ENCODE results near the gene CENPB. TPM values are rescaled to one million over a fixed set of nuclear protein-coding genes. Genes with fewer than 3 reads are reported as not detected.

Gene CENPB
- polyA plus RNA-seq, 1 of the 3 experiments (the other 2 are of a cell fraction): 41.2 TPM

DNA sequence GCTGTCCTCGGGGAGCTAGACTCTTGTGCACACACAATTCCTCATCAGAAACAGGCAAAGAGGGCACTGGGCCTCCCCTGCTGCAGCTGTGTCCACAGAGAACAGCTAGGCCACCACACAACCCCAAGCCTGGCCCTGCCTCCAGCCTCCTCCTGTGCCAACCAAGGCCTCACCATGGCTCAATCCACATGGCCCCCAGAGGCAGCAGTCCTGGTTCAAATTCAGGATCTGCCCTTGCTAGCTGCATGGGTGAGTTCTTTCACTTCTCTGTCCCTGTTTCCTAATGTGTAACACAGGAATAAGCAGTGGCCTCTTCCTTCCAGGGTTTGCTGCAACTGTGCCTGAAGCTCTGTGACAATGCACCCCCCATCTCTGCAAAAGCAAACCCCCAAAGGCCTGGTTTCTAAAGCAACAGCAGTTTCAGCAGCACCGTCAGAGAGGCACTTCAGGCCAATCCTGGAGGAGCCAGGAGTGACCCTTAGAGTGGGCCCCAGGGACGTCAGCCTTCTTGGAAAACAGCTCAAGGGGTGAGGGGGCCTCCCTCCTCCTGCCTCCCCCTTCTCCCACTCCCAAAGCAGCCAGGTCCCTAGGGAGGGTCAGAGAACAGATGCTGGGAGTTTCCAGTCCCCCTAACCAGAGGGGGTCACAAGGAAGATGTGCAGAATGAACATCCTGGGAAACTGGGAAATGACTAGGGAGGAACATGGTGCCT, 21.2 kb downstream of the CENPB start:
- Histone ChIP-seq H3K9me3 (no peaks in the 10 kb centered on the region), H3F3A (replicated peaks; ENCODE audit: insufficient read depth) (peaks cover 17% of the 10 kb centered on the region), H2AFZ (ENCODE audit: low read depth) (no peak overlapping the region), H3K79me2 (ENCODE audit: insufficient read depth) (peaks cover 11% of the 10 kb centered on the region; the same call in 1 of the 2 replicates), H3K4me1 (ENCODE audit: control insufficient read depth in 1 of 2, insufficient read depth in 2 of 2, low read depth in 1 of 2, low read length in 1 of 2) (peaks cover 9 to 22% of the 10 kb centered on the region in 2 experiments; a peak in 3 of 4 replicates), H3K36me3 (replicated peaks in 1 of 2; ENCODE audit: control insufficient read depth in 1 of 2, insufficient read depth in 2 of 2, low read length in 1 of 2) (no peaks in the 10 kb centered on the region), H4K20me1 (ENCODE audit: insufficient read depth) (no peaks in the 10 kb centered on the region), H3K4me3 (ENCODE audit: low read depth in 2 of 2, low read length in 1 of 2) (no peak overlapping the region), H3K9ac (no peak overlapping the region), H3K27ac (ENCODE audit: low read depth in 2 of 2, low read length in 1 of 2) (no peak overlapping the region), H3K27me3 (ENCODE audit: insufficient read depth) (no peaks in the 10 kb centered on the region), H3K4me2 (no peak overlapping the region), H3K9me2 (no peaks in the 10 kb centered on the region)
- WGBS (ENCODE audit: low lambda C conversion rate): 88% methylated on average over 3 of the region's 3 CpGs
- CTCF ChIA-PET: interaction anchor here (1.0 to 13.1 kb wide), 7 partner anchors 14 to 89 kb away, joined by 3 to 151 read pairs (median 4); no protein-coding TSS in a partner anchor
- TF ChIP-seq USF2 (IDR thresholded peaks at IDR 0.05; ENCODE audit: borderline replicate concordance, low read depth, low read length) (no peak), FOXJ3 (CRISPR knock-in tag; IDR thresholded peaks at IDR 0.05) (no peak), MAX (IDR thresholded peaks at IDR 0.05; ENCODE audit: low read depth) (no peak), POLR2AphosphoS5 (IDR thresholded peaks at IDR 0.05; ENCODE audit: low read depth, low read length) (no peak), REST (IDR thresholded peaks at IDR 0.05; ENCODE audit: low read depth, low read length) (no peak), NFIC (IDR thresholded peaks at IDR 0.05; ENCODE audit: borderline replicate concordance) (no peak), ELF1 (IDR thresholded peaks at IDR 0.05) (no peak), MXI1 (IDR thresholded peaks at IDR 0.05; ENCODE audit: low read depth, low read length) (no peak), IRF3 (IDR thresholded peaks at IDR 0.05; ENCODE audit: low read depth, low read length) (no peak), EZH2phosphoT487 (IDR thresholded peaks at IDR 0.05; ENCODE audit: borderline replicate concordance, low read depth) (no peak)
- TF ChIP-seq, protein P1, sequence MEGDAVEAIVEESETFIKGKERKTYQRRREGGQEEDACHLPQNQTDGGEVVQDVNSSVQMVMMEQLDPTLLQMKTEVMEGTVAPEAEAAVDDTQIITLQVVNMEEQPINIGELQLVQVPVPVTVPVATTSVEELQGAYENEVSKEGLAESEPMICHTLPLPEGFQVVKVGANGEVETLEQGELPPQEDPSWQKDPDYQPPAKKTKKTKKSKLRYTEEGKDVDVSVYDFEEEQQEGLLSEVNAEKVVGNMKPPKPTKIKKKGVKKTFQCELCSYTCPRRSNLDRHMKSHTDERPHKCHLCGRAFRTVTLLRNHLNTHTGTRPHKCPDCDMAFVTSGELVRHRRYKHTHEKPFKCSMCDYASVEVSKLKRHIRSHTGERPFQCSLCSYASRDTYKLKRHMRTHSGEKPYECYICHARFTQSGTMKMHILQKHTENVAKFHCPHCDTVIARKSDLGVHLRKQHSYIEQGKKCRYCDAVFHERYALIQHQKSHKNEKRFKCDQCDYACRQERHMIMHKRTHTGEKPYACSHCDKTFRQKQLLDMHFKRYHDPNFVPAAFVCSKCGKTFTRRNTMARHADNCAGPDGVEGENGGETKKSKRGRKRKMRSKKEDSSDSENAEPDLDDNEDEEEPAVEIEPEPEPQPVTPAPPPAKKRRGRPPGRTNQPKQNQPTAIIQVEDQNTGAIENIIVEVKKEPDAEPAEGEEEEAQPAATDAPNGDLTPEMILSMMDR (IDR thresholded peaks at IDR 0.05): no peak
- POLR2A ChIA-PET: no interaction called here
- no peak for DNase-seq
